Psoas muscle (tissue), 8 donors: ENCODE data around the gene KLHL29. TPM values are rescaled to one million over a fixed set of nuclear protein-coding genes. Genes with fewer than 3 reads are reported as not detected.

Experiments used
- ATAC-seq, 4 donors: fragments of 200-7000 bp; cut with Tn5 transposase; one replicate each; pipeline ENCODE4 v1.9.1; 2020; ENCODE audit warnings: moderate library complexity in 3 of 4, mild to moderate bottlenecking in 2 of 4
- DNase-seq, 2 donors: peaks; one replicate each; pipeline ENCODE4 v3.0.0-alpha.2; 2020
- H3K27ac ChIP-seq: fragments of 200-600 bp; one replicate; pipeline ENCODE4 v1.8.0; 2022
- H3K27me3 ChIP-seq, 3 donors: fragments of 200-600 bp in 1 of 3; one replicate each; pipeline versions ENCODE4 v1.6.1 to v1.8.0; 2013 to 2022; ENCODE audit warnings: low read length in 2 of 3, mild to moderate bottlenecking in 2 of 3, moderate library complexity in 1 of 3; ENCODE audit not compliant: insufficient read depth in 3 of 3
- H3K36me3 ChIP-seq, 2 donors: fragments of 200-600 bp in 1 of 2; one replicate each; pipeline versions ENCODE4 v1.6.1 to v1.8.0; 2013 to 2022; ENCODE audit warnings: low read depth in 1 of 2, mild to moderate bottlenecking in 1 of 2, moderate library complexity in 1 of 2; ENCODE audit not compliant: insufficient read depth in 1 of 2
- H3K4me1 ChIP-seq: fragments of 200-600 bp; one replicate; pipeline ENCODE4 v1.8.0; 2022
- H3K4me3 ChIP-seq: fragments of 200-600 bp; one replicate; pipeline ENCODE4 v1.8.0; 2022; ENCODE audit warnings: mild to moderate bottlenecking
- H3K9me3 ChIP-seq: fragments of 200-600 bp; one replicate; pipeline ENCODE4 v1.8.0; 2022
- CTCF ChIP-seq: fragments of 200-600 bp; IDR thresholded peaks from one replicate; pipeline ENCODE4 v1.8.0; 2022; ENCODE audit warnings: antibody characterized with exemption
- WGBS, 3 donors: extraction: QIAGEN DNeasy Blood & Tissue Kit; methylation state at CpG; one replicate each; pipeline versions ENCODE4 v1.1.6 to v1.1.7; 2013; 5-methylcytosine and 5-hydroxymethylcytosine counted together
- intact Hi-C, 2 donors: fragments of 100-400 bp; cut with DNase I; formaldehyde crosslinking; loops; one replicate each; pipeline versions ENCODE4 v1.11.0 to v1.14.2; 2022
- polyA plus RNA-seq, 3 donors: library from polyadenylated mRNA; stranded (reverse); fragments of 200-250 nt; gene quantifications; one replicate each; pipeline ENCODE4 v1.2.3, GENCODE V29; 2013
- total RNA-seq, 4 donors: library from RNA; stranded (reverse); fragmentation: NEBNext Ultra II Directional in 2 of 4; extraction: Animal tissue kit (Norgen Biotek cat#: 25700) in 2 of 4; gene quantifications; one replicate each; pipeline versions ENCODE4 v1.2.1 to v1.2.4, GENCODE V29; 2021 to 2023
- donor health status: healthy with polysubstance abuse.
- donor health status: DM: no; HTN: no; CAD: no; lungs with moderate emphysema.
- donor health status: Bipolar disorder and iron deficiency.
- donor health status: healthy.
- donor health status: DM: yes; HTN: yes; CAD: no.
- donor health status: DM: no; HTN: no; CAD: no.
- donor health status: DM: no; HTN: no; CAD: no.
- donor health status: DM: yes; HTN: yes; CAD: no.

KLHL29 gene
- total and polyA plus RNA-seq, 7 donors = 4.4 to 14.1 (median 6.8) TPM

GRCh38 chr2:23588106-23588505, 203.1 kb downstream of the KLHL29 start:
- ATAC-seq (no peak), DNase-seq (no peak)
- Histone ChIP-seq H3K9me3 (no peaks in the 10 kb centered on the region), H3K36me3 (no peaks in the 10 kb centered on the region), H3K27me3 (no peaks in the 10 kb centered on the region), H3K27ac (peak overlapping the region; percentile 75), H3K4me1 (peaks cover 48% of the 10 kb centered on the region), H3K4me3 (no peak overlapping the region)
- WGBS, 3 donors = 78 to 95% (median 90%) methylated on average over 3 to 4 of the region's 4 CpGs
- intact Hi-C loops = loop anchor here in 1 of 2 donors (10.0 kb wide), 1 partner anchor 163 kb away; no protein-coding TSS in a partner anchor
- no peak for TF ChIP-seq CTCF

- no peak overlapping the region for H3K4me3 ChIP-seq
- no peak for TF ChIP-seq CTCF
- peak overlapping the region; percentile 75 for H3K27ac ChIP-seq
- no peak for DNase-seq
- ATAC-seq = peak in 1 of 4 donors; percentile 16
- H3K4me1 ChIP-seq = peaks cover 42% of the 10 kb centered on the region
- intact Hi-C loops = loop anchor here in 1 of 2 donors (10.0 kb wide), 1 partner anchor 164 kb away; no protein-coding TSS in a partner anchor
- H3K36me3 ChIP-seq = no peaks in the 10 kb centered on the region
- 83 to 91% (median 90%) methylated on average over 18 of the region's 18 CpGs for WGBS, 3 donors
- H3K9me3 ChIP-seq = no peaks in the 10 kb centered on the region
- no peaks in the 10 kb centered on the region for H3K27me3 ChIP-seq
Observed at GRCh38 chr2:23588508-23589201, 203.7 kb downstream of the KLHL29 start.

- Histone ChIP-seq H3K27ac (peak overlapping the region; percentile 75), H3K27me3 (no peaks in the 10 kb centered on the region), H3K36me3 (no peaks in the 10 kb centered on the region), H3K4me1 (peaks cover 37% of the 10 kb centered on the region), H3K9me3 (no peaks in the 10 kb centered on the region), H3K4me3 (no peak overlapping the region)
- DNase-seq (peak; percentile 64 to 86), ATAC-seq (peak; percentile 64 to 81 (median 71))
- WGBS, 3 donors = 55 to 62% (median 60%) methylated on average over 9 of the region's 9 CpGs
- TF ChIP-seq CTCF = no peak
- intact Hi-C loops = loop anchor here in 1 of 2 donors (10.0 kb wide), 1 partner anchor 164 kb away; no protein-coding TSS in a partner anchor
Observed at GRCh38 chr2:23589220-23589647, 204.3 kb downstream of the KLHL29 start.

- H3K36me3 ChIP-seq = no peaks in the 10 kb centered on the region
- no peaks in the 10 kb centered on the region for H3K9me3 ChIP-seq
- 33 to 48% (median 41%) methylated on average over 2 of the region's 2 CpGs for WGBS, 3 donors
- H3K4me1 ChIP-seq = peaks cover 35% of the 10 kb centered on the region
- intact Hi-C loops = loop anchor here in 1 of 2 donors (10.0 kb wide), 1 partner anchor 165 kb away; no protein-coding TSS in a partner anchor
- no peaks in the 10 kb centered on the region for H3K27me3 ChIP-seq
- no peak overlapping the region for H3K4me3 ChIP-seq
- peak; percentile 44 to 84 for DNase-seq
- peak; percentile 61 to 91 (median 83) for ATAC-seq
- no peak for TF ChIP-seq CTCF
- H3K27ac ChIP-seq = peak overlapping the region; percentile 75
Observed at GRCh38 chr2:23589739-23590138, 204.8 kb downstream of the KLHL29 start.
